Measurements from ENCODE around the gene TENT5A.

The TENT5A gene

DNA sequence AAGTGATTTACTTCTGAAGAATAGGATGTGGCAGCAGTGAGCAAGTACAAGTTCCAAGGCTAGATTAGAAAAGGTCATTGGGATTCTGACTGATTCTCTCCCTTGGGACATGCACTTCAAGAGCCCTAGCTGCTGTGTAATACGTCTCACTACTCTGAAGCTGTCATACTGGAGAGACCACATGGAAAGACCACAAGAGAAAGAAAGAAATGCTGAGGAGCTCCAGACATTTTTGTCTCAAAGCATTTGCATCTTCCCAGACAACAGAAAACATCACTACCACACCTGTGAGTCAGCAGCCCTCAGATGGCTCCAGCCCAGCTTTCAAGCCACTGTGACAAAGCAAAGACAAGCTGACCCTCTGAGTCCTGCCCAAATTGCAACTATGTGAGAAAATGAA is 20.7 kb downstream of the TENT5A start:
- TF ChIP-seq, protein P1, sequence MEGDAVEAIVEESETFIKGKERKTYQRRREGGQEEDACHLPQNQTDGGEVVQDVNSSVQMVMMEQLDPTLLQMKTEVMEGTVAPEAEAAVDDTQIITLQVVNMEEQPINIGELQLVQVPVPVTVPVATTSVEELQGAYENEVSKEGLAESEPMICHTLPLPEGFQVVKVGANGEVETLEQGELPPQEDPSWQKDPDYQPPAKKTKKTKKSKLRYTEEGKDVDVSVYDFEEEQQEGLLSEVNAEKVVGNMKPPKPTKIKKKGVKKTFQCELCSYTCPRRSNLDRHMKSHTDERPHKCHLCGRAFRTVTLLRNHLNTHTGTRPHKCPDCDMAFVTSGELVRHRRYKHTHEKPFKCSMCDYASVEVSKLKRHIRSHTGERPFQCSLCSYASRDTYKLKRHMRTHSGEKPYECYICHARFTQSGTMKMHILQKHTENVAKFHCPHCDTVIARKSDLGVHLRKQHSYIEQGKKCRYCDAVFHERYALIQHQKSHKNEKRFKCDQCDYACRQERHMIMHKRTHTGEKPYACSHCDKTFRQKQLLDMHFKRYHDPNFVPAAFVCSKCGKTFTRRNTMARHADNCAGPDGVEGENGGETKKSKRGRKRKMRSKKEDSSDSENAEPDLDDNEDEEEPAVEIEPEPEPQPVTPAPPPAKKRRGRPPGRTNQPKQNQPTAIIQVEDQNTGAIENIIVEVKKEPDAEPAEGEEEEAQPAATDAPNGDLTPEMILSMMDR (IDR thresholded peaks at IDR 0.05; ENCODE audit: low read depth, low read length) = no peak
- no peak for DNase-seq (ENCODE audit: extremely low read depth, low read depth)

DNA sequence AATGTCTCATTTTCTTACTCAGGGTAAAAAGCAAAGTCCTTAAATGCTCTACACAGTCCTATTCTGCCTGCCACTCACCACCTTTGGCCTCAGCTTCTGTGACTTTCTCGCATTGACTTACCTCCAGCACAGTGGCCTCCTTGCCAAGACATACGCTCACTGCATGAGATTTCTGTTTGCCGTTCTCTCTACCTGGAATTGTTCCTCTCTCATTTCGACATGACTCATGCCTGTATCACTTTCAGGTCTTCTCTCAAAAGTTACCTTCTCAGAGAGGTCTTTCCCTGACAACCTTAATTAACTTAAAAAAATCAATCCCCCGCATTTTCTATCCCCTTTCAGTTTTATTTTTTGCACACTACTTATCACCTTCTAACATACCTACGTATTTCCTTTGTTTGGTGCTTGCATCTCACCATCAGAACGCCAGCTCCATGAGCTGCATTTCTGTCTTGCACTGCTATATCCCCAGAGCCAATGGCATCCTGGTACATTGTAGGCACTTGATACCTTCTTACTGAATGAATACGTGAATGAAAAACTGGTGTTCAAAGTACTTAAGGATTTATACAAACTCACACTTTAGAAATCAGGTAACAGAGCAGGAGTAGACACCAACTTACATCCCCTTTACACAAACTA is 24.5 kb downstream of the TENT5A start:
- no peak for DNase-seq (ENCODE audit: extremely low read depth, low read depth)
- TF ChIP-seq, protein P1 (IDR thresholded peaks at IDR 0.05; ENCODE audit: low read depth, low read length) = no peak

DNA sequence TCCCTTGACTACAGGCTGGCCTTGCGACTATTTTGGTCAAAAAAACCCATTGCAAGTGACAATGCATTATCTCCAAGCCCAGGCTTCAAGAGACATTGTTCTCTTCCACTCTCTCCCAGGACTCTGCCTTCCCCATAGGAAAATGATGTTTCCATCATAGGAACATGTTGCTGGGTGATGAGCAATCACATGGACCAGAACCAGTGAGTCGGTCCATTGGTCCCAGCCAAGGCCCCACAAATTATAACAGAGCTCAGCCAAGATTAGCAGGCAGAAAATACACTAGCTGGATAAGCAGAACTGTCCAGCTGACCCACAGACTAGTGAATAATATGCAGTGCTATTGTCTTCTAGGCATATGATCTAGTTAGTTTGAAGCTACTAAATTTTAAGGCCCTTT is 27.4 kb downstream of the TENT5A start:
- no peak for DNase-seq (ENCODE audit: extremely low read depth, low read depth)
- TF ChIP-seq, protein P1 (IDR thresholded peaks at IDR 0.05; ENCODE audit: low read depth, low read length) = no peak

DNA sequence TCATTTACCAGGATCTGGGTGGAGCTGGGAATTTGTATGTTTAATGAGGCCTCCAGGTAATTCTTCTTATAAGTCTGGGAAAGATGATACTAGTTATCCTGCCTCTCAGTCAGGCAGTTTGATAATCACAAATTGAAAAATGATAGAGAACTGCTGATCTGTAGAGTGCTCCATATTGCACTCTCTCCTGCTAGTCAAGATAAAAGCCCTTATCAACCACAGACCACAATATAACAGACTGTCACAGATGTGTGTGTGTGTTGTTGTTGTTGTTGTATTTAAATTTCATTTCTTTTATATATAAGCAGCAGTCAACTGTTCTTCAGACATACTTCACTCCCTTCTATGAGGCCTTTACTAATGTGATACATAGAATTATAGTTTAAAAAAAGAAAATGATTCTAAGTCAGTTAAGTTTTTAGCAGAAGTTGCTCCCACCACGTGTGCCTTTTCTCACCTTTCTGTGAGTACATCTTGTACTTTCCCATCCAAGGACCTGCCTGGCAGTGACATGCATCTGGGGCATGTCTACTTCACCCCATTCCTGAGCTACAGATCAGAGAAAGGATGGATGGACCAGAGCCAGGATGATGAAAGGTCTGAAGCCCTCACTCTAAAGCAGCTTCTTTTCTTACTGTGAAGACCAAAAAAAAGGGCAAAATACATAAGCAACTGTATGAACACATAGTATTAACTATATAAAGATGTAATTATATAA is 29.8 kb downstream of the TENT5A start:
- TF ChIP-seq, protein P1 (IDR thresholded peaks at IDR 0.05; ENCODE audit: low read depth, low read length) = no peak
- DNase-seq (ENCODE audit: extremely low read depth, low read depth) = no peak

DNA sequence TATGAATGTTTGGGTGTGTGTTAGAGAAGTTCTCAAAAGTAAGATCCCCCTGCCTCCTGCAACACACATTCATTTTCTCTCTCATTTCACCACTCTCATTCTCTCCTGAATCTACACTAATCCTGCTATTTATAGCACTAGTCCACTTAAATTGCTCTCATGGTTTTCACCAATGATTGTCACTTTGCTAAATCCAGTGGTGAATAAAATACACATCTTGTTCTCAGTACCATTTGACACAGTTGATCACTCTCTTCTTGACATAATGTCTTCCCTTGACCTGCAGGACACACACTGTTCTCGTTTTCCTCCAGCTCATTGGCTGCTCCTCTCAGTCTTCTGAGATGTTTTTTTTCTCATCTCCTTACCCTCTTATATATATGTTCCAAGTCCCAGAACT is 32.1 kb downstream of the TENT5A start:
- no peak for DNase-seq (ENCODE audit: extremely low read depth, low read depth)
- TF ChIP-seq, protein P1 (IDR thresholded peaks at IDR 0.05; ENCODE audit: low read depth, low read length) = no peak

DNA sequence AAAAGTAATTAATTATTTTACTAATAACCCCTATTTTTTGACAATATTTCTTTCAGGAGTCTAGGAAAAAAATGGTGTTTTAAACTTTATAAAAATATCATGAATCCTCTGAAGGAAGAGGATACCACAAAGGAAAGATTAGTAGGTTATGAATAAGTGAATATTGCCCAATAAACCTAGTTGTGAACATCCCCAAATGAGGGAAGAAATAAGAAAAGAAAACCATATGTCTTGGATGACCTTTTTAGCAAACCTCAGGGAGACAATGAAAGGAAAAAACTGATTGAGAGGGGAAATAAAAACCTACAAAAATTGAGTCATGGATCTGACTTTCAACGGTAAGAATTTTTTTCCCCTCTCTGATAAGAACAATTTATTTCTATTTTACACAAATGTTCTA is 34.4 kb downstream of the TENT5A start:
- DNase-seq (ENCODE audit: extremely low read depth, low read depth) = no peak
- TF ChIP-seq, protein P1 (IDR thresholded peaks at IDR 0.05; ENCODE audit: low read depth, low read length) = no peak

DNA sequence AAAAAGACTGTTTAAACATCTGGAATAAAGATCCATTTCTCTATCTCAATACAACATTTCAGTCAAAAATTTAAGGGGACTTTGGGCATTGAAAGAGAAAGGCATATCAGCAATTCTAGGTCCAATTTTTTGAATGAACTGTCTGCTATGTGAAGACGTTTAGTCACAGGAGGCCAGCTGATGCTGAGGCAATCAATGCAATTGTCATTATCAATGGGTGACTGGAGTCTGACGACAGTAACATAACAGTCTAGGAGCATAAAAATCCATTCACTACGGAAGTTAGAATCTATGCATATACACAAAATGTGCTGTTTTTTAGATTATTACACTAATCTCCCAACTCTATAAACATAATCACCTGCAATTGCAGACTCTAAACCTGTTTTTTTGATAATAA is 37.8 kb downstream of the TENT5A start:
- DNase-seq (ENCODE audit: extremely low read depth, low read depth) = no peak
- TF ChIP-seq, protein P1 (IDR thresholded peaks at IDR 0.05; ENCODE audit: low read depth, low read length) = no peak
